Gastrocnemius medialis (tissue), 4 donors: ENCODE measurements around the gene LRRC43.

Experiments used
- CTCF ChIP-seq, 5 experiments: fragments of 450-650 bp in 3 of 5; fragments of 200-600 bp in 2 of 5; sonication (generic) in 2 of 5; IDR thresholded peaks in 4 of 5; conservative IDR thresholded peaks in 1 of 5; 1 replicate in 4 of 5; 2 replicates in 1 of 5; pipeline ENCODE4 v1.5.1; 2016 to 2019; ENCODE audit warnings: antibody characterized with exemption in 5 of 5, mild to moderate bottlenecking in 3 of 5, moderate library complexity in 3 of 5
- POLR2A ChIP-seq, 2 donors: fragments of 450-650 bp; IDR thresholded peaks; one replicate each; pipeline ENCODE4 v1.6.1; 2017; ENCODE audit warnings: antibody characterized with exemption in 2 of 2, mild to moderate bottlenecking in 2 of 2, moderate library complexity in 2 of 2

GRCh38 chr12:122199484-122200355 is 16.8 kb downstream of the LRRC43 start:
- no peak for TF ChIP-seq CTCF (IDR thresholded peaks at IDR 0.05 in 4 of 5, conservative IDR thresholded peaks at IDR 0.05 in 1 of 5)
- no peak for TF ChIP-seq POLR2A (IDR thresholded peaks at IDR 0.05)
